Stimulated activated CD8-positive, alpha-beta memory T cell treated with anti-CD3 and anti-CD28 coated beads, Interleukin-2, amount 100 ng/mL, for 1 hour (primary cell): ENCODE data around the gene TMEM196.
A peak's percentile ranks its signal among the peaks of the same experiment; 100 is the strongest.

Experiments used
- DNase-seq, 2 donors: peaks; one replicate each; pipeline ENCODE4 v3.0.0-alpha.2; 2020; ENCODE audit warnings: low read depth in 2 of 2

Gene TMEM196

DNA sequence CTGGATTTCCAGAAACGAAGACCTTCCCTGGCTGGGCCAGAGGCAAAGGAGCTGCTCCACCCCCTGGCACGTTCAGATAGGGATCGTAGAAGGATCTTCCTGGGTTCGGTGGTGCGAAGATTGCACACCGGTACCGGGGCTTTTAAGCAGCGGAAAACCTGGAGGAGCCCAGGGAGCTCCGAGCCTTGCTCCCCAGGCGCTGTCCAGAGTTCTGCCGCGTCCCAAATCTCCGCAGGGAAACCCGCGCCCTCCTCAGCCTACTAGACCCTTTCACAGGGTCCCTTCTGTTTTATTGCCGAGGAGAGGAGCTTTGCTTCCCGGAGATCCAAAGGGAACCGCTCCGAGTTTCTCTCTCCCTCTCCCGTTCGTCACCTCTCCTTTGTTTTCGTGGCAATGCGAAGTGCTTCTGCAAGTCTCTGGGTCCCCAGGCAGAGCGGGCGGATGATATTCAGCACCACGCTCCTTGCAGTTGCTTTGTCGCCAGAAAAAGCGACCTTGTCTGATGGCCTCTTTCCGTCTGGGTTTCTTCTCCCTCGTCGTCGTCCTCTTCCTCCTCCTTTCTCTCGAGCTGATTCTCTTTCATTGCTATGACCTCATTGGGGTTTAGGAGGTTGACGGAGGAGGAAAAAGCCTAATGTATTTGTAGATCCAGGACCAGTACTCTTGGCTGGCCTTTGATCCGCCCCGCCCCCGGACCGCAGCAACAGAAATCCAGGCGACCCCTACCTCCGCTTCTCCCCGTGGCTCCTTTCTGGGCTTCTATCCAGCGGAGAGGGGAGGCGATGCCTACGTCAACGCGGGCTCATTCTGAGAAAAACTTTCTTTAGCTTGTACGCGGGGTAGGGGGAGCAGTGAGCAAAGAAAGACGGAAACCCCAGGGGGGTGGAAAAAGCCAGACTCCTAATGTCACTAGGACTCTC lies at the start of gene TMEM196:
TSS of gene TMEM196 (minus strand) at position 777 of the 920 bp plus-strand sequence. CDS start 921 bp downstream, outside the sequence.
- no peak for DNase-seq

DNA sequence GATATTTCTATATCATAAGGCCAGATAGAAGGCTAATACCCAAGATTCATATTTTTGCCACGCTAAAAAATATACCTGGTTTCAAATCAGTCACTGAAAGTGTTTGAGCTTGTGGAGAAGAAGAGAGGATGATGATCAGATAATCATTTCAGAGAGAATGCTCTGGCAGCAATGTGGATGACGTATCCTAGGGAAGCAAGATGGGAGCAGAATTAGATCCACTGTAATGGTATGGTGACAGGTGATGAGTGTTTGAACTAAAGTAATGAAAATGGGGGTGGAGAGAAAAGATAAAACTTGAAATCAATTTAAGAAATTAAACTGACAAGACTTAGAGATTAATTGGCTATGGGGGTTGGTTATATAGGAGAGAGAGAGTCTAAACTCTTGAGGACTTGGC lies 42.7 kb upstream of the TMEM196 start:
- DNase-seq: no peak

DNA sequence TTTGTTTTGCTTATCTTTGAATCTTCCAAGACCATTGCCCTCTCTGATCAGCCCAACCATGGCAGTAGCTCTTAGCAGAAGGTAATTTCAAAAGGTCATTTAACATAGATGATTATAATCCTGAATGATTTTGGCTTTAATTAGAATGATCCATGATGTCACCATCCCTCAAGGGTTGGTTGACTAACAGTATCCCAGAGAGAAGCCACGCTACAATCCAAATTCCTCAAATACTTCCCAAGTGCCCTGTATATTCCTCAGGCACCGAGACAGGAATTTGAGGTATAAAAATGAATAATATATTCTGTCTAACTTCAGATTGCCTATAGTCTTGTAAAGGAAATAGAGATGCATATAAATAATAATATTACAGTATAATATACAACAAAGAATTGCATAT lies 42.1 kb upstream of the TMEM196 start:
- DNase-seq: no peak

GRCh38 chr7:19814776-19815175 lies 41.4 kb upstream of the TMEM196 start:
- no peak for DNase-seq

DNA sequence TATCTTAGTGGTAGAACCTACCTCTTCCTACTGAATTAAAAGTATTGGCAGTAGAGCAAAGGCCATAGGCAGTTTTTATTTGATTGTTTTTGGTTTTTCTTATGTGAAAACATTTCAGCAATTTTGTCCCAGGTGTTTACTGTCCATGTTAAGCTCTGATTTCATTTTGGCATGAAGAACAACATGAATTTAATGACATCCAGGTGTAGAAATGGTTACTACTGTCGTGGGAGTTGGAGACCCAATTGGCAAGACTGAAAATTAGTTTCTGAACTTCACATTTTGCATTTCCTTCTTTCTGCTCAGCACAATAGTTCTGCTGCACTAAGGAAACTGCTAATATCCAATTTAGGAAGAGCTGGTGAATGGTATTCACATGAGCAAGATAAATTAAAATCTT lies 38.0 kb upstream of the TMEM196 start:
- DNase-seq: no peak

GRCh38 chr7:19798986-19799385 lies 25.6 kb upstream of the TMEM196 start:
- no peak for DNase-seq

- DNase-seq: no peak
Observed at GRCh38 chr7:19783541-19783940, 10.1 kb upstream of the TMEM196 start.

- DNase-seq: no peak
Observed at GRCh38 chr7:19776981-19777380, 3.6 kb upstream of the TMEM196 start.

DNA sequence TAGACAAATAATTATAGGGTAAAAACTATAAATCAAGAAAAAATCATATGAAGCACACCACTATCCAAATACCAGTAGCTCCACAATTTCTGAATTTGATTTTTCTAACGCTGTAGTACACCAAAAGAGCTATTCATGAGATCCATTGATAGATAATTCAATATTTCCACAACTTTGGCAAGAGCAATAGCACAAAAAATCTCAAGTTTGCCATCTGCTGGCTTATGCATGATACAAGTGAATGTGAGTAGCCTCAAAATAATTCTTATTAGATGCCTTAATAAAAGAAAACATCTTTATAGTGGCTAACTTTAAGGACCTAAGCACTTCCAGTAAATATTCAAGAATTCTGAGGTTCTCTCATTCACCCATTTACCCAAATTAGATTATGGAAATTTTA lies 2.2 kb upstream of the TMEM196 start:
- no peak for DNase-seq

DNA sequence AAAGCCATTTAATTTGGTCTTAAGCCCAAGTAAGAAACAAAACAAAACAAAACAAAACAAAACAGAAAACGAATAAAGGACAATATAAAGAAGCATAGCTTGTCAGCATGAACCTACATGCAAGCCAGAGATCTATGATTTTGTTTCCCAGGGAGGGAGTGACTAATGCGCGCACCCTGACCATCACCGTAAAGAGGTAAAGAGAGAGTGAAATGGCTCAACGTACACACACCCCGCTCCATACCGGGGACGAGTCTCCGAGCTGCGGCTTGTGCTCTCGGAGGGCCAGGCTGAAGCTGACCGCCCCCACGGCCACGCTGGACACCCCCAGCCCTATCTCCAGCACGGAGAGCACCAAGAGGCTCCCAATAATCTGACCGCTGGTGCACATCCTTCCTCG lies 1.1 kb downstream of the TMEM196 start:
- no peak for DNase-seq

- no peak for DNase-seq
Observed at GRCh38 chr7:19762631-19763030, 10.8 kb downstream of the TMEM196 start.

GRCh38 chr7:19754521-19755116 lies 18.8 kb downstream of the TMEM196 start:
- no peak for DNase-seq

DNA sequence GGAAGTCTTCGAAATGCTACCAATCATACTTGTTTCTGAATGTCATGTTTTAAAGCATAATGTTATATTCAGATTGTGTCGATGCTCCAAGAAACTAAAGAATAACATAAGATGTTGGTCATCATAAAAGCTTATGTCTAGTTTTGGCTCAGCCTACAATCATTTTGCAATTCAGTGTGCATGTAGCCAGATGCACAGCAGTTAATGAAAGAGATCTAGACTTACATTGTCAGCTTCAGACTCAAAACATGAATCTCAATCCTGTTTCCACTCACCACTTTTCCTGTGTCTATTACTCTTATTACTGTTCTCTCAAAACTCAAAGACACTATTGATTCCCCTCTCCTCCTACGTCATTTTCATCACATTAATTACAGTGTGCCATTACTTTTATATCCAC lies 21.4 kb downstream of the TMEM196 start:
- no peak for DNase-seq

GRCh38 chr7:19749658-19750057 lies 23.8 kb downstream of the TMEM196 start:
- DNase-seq: no peak

DNA sequence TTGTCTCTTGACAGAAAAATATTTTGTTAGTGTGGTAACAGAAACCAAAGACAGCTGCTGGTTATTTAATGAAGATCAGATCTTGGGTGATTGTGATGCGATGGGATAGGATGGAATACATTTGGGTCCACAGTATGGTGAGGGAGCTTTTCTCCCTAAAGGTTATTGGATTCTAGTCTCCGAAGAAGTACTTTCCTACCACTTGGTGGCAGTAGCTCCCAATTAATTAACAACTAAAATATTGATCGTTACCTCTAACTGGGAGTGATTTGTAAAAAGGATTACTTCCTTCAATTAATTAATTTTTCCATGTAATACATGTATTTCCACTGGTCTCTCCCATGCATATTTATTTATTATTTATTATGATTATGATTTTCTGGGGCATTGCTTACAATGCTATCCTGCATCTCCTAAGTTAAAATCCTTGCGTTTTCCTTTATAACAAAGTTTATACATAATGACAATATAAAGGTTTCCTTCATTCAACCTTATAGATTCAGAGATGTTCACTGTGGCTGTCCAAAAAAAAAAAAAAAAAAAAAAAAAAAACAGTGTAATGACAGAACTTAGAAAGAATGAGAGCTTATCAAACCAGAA lies 25.6 kb downstream of the TMEM196 start:
- no peak for DNase-seq

- DNase-seq: no peak
Observed at GRCh38 chr7:19744075-19744474, 29.3 kb downstream of the TMEM196 start.

GRCh38 chr7:19728716-19729115 lies 44.7 kb downstream of the TMEM196 start:
- DNase-seq: no peak

DNA sequence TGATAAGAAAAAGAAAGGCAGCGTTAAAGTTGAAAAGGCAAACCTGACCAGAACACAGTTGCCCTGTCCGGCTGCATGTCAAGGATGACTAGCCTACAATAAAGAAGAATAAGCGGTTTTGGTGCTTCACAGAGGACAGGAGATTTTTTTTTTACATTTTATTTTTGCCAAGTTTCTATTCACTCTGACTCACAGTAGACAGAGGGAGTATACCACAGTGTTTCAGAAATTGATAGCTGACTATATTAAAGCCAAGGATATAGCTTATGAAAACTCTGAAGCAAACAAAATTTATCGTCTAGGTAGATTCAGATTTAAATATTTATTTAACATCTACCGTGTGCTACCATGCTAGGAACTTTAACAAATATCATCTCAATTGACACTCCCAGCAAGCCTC lies 47.6 kb downstream of the TMEM196 start:
- no peak for DNase-seq

DNA sequence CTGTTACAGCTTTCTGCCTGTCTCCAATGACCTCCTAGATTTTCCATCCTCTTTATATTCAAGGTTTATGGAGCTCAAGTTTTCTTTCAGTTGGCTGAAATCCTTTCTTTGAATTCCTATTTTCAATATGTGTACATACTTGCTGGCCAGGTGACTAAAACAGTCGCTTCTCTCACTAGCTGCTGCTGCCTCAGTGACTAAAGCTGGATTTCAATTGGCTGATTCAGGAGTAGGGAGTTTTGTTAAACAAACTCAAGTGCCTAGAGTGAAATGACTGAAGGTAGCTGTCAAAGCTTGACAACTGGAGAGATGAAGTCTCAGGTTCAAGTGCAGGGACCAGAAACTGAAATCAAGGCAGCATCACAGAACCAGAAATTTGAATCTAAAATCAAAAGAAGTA lies 57.9 kb downstream of the TMEM196 start:
- DNase-seq: no peak

DNA sequence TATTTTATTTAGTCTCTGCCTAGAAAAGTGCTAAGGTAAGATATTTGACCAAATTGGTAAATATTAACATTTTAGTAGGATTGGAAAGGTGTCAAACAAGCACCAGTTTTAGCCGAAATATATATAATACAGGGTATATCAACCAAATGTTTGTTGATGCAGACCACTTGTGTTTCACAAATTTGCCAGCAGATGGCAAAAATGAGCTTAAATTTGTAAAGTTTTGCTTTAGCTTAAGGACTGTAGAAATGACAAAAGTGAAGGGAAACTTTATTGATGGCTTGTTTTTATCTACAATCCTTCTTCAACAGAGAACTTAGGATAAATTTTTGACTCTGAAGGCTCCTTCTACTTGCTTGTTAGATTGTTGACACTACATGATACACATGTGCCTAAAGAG lies 59.7 kb downstream of the TMEM196 start:
- DNase-seq: no peak

- no peak for DNase-seq
Observed at GRCh38 chr7:19709249-19709578, 64.2 kb downstream of the TMEM196 start.

DNA sequence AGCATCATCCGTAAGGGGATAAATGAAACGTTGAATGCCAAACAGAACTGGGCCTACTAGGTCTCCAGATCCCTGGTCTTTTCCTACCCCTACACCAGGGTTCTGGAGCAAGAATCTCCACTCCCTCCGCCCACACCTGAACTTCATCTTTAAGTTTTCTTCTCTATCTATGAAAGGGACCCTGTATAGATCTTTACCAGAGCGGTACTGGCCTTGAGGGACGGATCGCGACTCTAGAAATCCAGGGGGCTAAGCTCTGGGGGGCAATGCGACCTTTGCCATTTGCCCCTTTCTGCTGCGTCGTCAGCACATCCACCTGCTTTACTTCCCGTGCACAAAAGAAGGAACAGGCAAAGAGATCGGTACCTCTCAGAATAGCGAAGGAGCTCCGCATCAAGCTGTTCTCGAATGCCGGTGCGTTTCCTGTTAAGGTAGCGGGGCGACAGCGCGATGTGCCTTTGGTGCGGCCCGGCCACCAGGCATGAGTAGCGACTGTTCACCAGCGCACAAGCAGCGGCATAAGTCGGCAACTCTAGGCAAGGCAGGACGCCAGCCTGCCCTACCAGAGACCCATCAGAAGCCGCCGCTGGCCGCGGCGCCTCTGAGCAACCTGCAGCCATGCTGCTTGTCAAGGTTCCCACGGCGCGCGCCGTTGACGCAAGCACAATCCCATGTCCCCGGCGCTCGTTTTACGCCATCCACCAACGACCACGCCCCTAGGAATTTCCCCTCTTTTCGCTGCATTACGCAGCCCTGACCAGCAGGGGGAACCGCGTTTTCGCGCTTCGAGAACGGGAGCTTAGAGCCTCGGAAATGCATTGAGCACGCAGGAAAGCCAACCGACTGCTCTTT lies 64.8 kb downstream of the TMEM196 start, which contains the start of gene POLR1F:
TSS of gene POLR1F (minus strand) at position 641 of the 852 bp plus-strand sequence. CDS start at position 620, 21 bp downstream.
- DNase-seq: peak; percentile 85 to 86
